Stimulated activated CD4-positive, alpha-beta T cell treated with anti-CD3 and anti-CD28 coated beads, Interleukin-4, amount 100 ng/mL, for 1 hour (primary cell): ENCODE measurements around the gene AVPR1A.
"Not testable (repeated sequence)": the region's sequence is repeated elsewhere in the genome, so short reads cannot be mapped to it uniquely, and the experiment has no call there.

Experiments
- DNase-seq: peaks from one replicate; pipeline ENCODE4 v3.0.0-alpha.2; 2020

Gene AVPR1A

GRCh38 chr12:63150713-63151622 is at the start of gene AVPR1A:
TSS of gene AVPR1A (minus strand) at chr12:63151201. CDS start at chr12:63150836, 365 bp downstream.
- no peak for DNase-seq

GRCh38 chr12:63196168-63196567 is 45.2 kb upstream of the AVPR1A start:
- DNase-seq = no peak

GRCh38 chr12:63179224-63179623 is 28.2 kb upstream of the AVPR1A start:
- no peak for DNase-seq

- DNase-seq = no peak
Observed at GRCh38 chr12:63170321-63170720, 19.3 kb upstream of the AVPR1A start.

GRCh38 chr12:63167741-63168140 is 16.7 kb upstream of the AVPR1A start:
- not testable (repeated sequence) for DNase-seq

GRCh38 chr12:63164911-63165310 is 13.9 kb upstream of the AVPR1A start:
- no peak for DNase-seq

- DNase-seq = no peak
Observed at GRCh38 chr12:63163541-63163940, 12.5 kb upstream of the AVPR1A start.

GRCh38 chr12:63155375-63155774 is 4.4 kb upstream of the AVPR1A start:
- no peak for DNase-seq

- DNase-seq = no peak
Observed at GRCh38 chr12:63154560-63154959, 3.6 kb upstream of the AVPR1A start.

- no peak for DNase-seq
Observed at GRCh38 chr12:63152321-63152700, 1.3 kb upstream of the AVPR1A start.

GRCh38 chr12:63151623-63152320 is 771 bp upstream of the AVPR1A start:
- no peak for DNase-seq

- no peak for DNase-seq
Observed at GRCh38 chr12:63149909-63150712, 890 bp downstream of the AVPR1A start.

- no peak for DNase-seq
Observed at GRCh38 chr12:63144556-63144955, 6.4 kb downstream of the AVPR1A start.

- no peak for DNase-seq
Observed at GRCh38 chr12:63138488-63138887, 12.5 kb downstream of the AVPR1A start.

- DNase-seq = no peak
Observed at GRCh38 chr12:63133981-63134380, 17.0 kb downstream of the AVPR1A start.

- no peak for DNase-seq
Observed at GRCh38 chr12:63132201-63132600, 18.8 kb downstream of the AVPR1A start.

- no peak for DNase-seq
Observed at GRCh38 chr12:63129927-63130326, 21.1 kb downstream of the AVPR1A start.

- no peak for DNase-seq
Observed at GRCh38 chr12:63124778-63125177, 26.2 kb downstream of the AVPR1A start.

- no peak for DNase-seq
Observed at GRCh38 chr12:63103494-63104131, 47.4 kb downstream of the AVPR1A start.

GRCh38 chr12:63101920-63102319 is 49.1 kb downstream of the AVPR1A start:
- no peak for DNase-seq

- DNase-seq = no peak
Observed at GRCh38 chr12:63098851-63099250, 52.1 kb downstream of the AVPR1A start.

- no peak for DNase-seq
Observed at GRCh38 chr12:63095369-63095980, 55.5 kb downstream of the AVPR1A start.
